ENCODE results near the gene PPM1H. TPM values are rescaled to one million over a fixed set of nuclear protein-coding genes. Genes with fewer than 3 reads are reported as not detected.

The PPM1H gene
- total RNA-seq, 1 donor = 13.4 TPM

- Histone ChIP-seq H2AFZ (ENCODE audit: low read length) (no peak overlapping the region), H4K20me1 (ENCODE audit: insufficient read depth, low read length) (no peaks in the 10 kb centered on the region), H3K36me3 (ENCODE audit: insufficient read depth, low read length) (no peaks in the 10 kb centered on the region), H3K4me2 (ENCODE audit: insufficient read depth, low read length) (no peak overlapping the region), H3K27me3 (ENCODE audit: insufficient read depth, low read length) (no peaks in the 10 kb centered on the region), H3K4me3 (ENCODE audit: insufficient read depth, low read length) (no peak overlapping the region), H3K9me3 (ENCODE audit: low read depth, low read length) (no peaks in the 10 kb centered on the region), H3K27ac (ENCODE audit: low read depth, low read length) (no peak overlapping the region), H3K4me1 (ENCODE audit: insufficient read depth, low read length) (no peaks in the 10 kb centered on the region), H3K79me2 (ENCODE audit: insufficient read depth, low read length) (no peaks in the 10 kb centered on the region)
- no peak for TF ChIP-seq CTCF (IDR thresholded peaks at IDR 0.05; ENCODE audit: extremely low read depth, low read depth, low read length)
- DNase-seq (ENCODE audit: insufficient read length, low spot score, missing footprints) = no peak
Measured at GRCh38 chr12:62802321-62802720, 132.6 kb downstream of the PPM1H start.

DNA sequence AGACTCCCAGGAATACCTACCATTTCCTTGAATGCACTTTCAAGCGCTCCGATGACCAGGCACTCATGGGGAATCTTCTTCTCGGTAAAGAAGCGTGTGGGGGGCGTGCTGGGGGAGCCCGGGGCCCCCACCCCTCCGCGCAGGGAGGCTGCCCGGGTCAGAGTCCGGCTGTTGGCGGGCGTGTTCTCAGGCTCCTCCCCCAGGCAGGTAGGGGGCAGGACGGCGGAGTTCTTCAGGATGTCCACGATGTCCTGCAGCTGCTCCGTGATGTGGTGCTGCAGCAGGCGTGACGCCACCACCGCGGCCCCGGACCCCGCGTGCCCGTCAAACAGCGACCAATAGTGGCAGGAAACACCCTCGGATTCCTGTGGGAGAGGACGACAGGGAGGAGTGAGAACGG is 133.2 kb downstream of the PPM1H start:
- Histone ChIP-seq H3K79me2 (ENCODE audit: insufficient read depth, low read length) (no peaks in the 10 kb centered on the region), H3K4me2 (ENCODE audit: insufficient read depth, low read length) (no peak overlapping the region), H2AFZ (ENCODE audit: low read length) (no peak overlapping the region)

GRCh38 chr12:62800707-62801400 is 134.1 kb downstream of the PPM1H start:
- H3K9me3 ChIP-seq (ENCODE audit: low read depth, low read length) = no peaks in the 10 kb centered on the region
- H3K4me2 ChIP-seq (ENCODE audit: insufficient read depth, low read length) = no peak overlapping the region
- no peaks in the 10 kb centered on the region for H3K27me3 ChIP-seq (ENCODE audit: insufficient read depth, low read length)
- no peak for DNase-seq (ENCODE audit: insufficient read length, low spot score, missing footprints)
- H3K4me3 ChIP-seq (ENCODE audit: insufficient read depth, low read length) = no peak overlapping the region
- no peaks in the 10 kb centered on the region for H3K4me1 ChIP-seq (ENCODE audit: insufficient read depth, low read length)
- no peak for TF ChIP-seq CTCF (IDR thresholded peaks at IDR 0.05; ENCODE audit: extremely low read depth, low read depth, low read length)
- H2AFZ ChIP-seq (ENCODE audit: low read length) = no peak overlapping the region
- no peak overlapping the region for H3K27ac ChIP-seq (ENCODE audit: low read depth, low read length)
- no peaks in the 10 kb centered on the region for H4K20me1 ChIP-seq (ENCODE audit: insufficient read depth, low read length)
- no peaks in the 10 kb centered on the region for H3K36me3 ChIP-seq (ENCODE audit: insufficient read depth, low read length)
- no peaks in the 10 kb centered on the region for H3K79me2 ChIP-seq (ENCODE audit: insufficient read depth, low read length)

More for the DNA sequence above, 133.2 kb downstream of the PPM1H start:
- Histone ChIP-seq H3K36me3 (ENCODE audit: insufficient read depth, low read length) (no peaks in the 10 kb centered on the region), H4K20me1 (ENCODE audit: insufficient read depth, low read length) (no peaks in the 10 kb centered on the region), H3K9me3 (ENCODE audit: low read depth, low read length) (no peaks in the 10 kb centered on the region), H3K4me3 (ENCODE audit: insufficient read depth, low read length) (no peak overlapping the region), H3K27me3 (ENCODE audit: insufficient read depth, low read length) (no peaks in the 10 kb centered on the region), H3K27ac (ENCODE audit: low read depth, low read length) (no peak overlapping the region), H3K4me1 (ENCODE audit: insufficient read depth, low read length) (no peaks in the 10 kb centered on the region)
- DNase-seq (ENCODE audit: insufficient read length, low spot score, missing footprints) = no peak
- no peak for TF ChIP-seq CTCF (IDR thresholded peaks at IDR 0.05; ENCODE audit: extremely low read depth, low read depth, low read length)

DNA sequence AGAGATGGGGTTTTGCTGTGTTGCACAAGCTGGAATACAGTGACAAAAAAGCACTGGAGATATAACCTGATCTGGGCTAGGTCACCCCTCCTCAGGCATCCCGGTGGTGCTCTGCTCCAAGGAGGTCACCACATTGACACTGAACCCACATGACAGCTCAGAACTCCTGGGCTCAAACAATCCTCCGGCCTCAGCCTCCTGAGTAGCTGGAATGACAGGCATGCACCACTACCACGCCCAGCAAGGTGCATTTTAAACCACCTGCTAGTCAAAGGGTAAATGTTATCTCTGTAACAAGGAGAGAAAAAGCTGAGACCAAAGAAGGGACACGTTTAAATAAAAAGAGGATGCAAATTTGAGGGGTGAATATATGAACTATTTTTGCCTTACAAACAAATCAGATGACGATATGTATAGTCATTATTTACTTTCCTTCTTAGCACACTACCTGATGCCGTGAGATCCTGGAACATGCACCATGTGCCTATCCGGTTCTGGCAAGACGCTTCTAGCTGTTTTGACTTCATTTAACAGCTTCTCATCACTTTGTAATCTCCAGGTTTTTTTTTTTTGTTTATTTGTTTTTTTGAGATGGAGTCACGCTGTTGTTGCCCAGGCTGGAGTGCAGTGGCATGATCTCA is 135.1 kb downstream of the PPM1H start:
- TF ChIP-seq CTCF (IDR thresholded peaks at IDR 0.05; ENCODE audit: extremely low read depth, low read depth, low read length) = no peak
- Histone ChIP-seq H3K4me3 (ENCODE audit: insufficient read depth, low read length) (no peak overlapping the region), H3K36me3 (ENCODE audit: insufficient read depth, low read length) (no peaks in the 10 kb centered on the region), H3K4me1 (ENCODE audit: insufficient read depth, low read length) (no peaks in the 10 kb centered on the region), H3K9me3 (ENCODE audit: low read depth, low read length) (no peaks in the 10 kb centered on the region), H4K20me1 (ENCODE audit: insufficient read depth, low read length) (no peaks in the 10 kb centered on the region), H2AFZ (ENCODE audit: low read length) (no peak overlapping the region), H3K27ac (ENCODE audit: low read depth, low read length) (no peak overlapping the region), H3K79me2 (ENCODE audit: insufficient read depth, low read length) (no peaks in the 10 kb centered on the region), H3K27me3 (ENCODE audit: insufficient read depth, low read length) (no peaks in the 10 kb centered on the region), H3K4me2 (ENCODE audit: insufficient read depth, low read length) (no peak overlapping the region)
- DNase-seq (ENCODE audit: insufficient read length, low spot score, missing footprints) = no peak

Measured in osteoblast (primary cell).